ENCODE measurements around the gene CPXM2.

CPXM2 gene

DNA sequence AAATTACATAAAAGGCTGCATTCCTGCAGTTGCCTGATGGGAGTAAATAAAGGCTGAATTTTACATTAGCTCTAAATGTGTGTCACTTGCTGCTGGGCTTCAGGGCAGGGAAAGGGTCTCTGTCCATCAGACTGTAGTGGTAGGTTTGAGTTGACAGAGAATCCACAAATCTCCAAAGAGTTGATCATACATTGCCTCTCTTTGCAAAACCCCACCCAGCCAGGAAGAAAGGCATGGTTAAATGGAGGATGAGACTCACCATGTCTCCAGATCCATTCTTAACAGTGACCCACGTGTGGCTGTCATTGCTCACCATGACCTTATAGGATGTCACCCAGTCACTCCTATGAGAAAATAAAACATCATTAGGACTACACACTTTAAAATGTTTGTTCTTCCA is 92.8 kb downstream of the CPXM2 start:
- no peak for DNase-seq

DNA sequence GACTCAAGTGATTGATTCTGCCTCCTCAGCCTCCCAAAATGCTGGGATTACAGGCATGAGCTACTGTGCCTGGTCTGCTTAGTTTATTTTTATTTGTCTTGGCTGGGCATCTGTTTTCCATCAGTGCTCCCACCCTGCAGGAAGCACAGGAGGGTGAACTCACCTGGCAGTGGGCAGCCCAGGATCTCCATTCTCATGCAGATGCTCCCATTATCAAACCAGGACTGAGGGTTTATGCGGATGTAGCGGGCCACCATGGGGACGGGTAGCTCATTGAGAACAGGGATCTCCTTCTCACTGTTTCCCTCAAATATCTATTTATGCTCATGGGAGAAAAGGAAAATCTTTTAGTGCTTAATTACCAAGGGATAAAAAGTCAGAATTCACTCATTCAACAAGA is 93.8 kb downstream of the CPXM2 start:
- no peak for DNase-seq

DNA sequence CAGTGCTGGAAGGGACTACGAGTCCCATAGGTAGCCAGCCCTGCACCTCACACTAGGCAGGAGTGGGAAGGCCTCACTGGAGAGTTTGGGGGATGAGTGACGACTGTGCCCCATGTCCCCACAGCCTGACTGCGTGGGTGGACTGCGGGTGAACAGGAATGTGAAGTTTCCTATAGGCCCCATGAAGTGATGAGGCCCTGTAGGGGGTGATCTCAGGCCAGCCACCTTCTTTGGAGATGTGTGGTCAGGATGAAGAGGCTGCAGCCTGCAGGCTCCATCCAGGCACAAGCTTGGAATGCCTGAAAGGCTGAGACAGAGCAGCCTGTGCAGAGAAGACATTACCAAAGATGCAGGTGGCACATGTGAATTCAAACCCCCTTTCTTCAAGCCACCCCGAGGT is 94.9 kb downstream of the CPXM2 start:
- DNase-seq = no peak

DNA sequence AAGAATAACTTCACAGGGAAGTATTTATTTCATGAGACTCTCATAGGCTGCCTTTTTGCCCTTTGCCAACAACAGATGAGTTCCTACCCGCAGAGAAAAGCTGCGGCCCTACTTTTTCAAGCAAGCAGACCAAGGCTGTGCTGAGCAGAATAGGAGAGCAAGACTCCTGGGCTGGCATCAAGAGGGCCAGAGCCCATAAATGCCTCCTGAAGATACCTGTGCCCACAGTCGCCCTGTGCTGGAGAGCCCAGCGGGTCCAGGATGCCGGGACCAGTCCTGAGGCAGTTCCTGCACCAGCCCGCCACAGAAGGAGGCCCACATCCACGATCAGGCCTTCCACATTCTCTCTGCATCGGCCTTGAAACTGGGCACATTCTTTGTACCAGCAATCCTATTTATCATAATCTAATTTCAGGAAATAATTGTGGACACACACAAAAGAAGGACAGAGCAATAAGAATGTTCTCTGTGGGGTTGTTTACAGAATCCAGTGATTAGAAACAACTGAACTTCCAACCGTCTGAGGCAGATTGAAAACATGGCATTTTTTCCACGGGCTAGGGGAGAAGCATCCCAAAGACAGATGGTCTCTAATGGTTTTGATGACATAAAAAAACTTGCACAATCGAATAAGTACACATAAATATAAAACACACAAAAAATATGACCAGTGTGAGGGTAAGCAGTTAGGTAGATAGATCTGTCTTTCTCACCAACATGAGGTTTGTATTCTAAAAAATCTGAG is 95.6 kb downstream of the CPXM2 start:
- no peak for DNase-seq

- DNase-seq = no peak
Observed at GRCh38 chr10:123795196-123795780, 96.3 kb downstream of the CPXM2 start.

DNA sequence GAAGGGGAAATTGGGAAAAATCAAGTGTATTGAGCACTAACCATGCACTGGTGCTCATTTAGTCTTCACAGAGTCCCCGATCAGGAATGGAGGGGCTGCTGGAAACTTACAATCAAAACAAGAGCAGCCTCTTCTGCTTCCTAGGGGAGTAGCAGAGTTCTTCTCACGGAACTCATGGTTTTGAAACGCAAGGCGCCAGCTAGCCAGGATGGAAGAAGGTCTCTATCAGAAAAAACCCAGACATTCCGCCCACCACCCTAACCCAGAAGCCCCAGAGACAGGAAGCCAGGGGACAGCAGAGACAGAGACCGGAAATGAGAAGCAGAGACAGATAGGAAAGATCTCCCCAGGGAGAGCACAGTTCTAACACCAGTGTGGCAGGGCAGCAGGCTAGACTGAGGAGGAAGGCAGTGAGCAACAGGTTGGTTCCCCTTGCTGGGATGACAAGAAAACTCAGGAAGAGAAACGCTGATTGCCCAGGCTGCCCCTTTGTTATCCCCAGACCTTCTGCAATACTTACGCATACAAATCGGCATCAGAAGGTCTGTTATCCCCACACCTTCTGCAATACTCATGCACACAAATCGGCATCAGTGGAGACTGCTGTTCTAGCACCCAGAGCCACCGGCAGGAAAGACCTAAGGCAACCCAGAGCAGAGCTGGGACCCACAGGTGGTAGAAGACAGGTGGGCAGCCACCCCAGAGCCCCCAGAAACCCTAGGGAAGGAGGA is 99.2 kb downstream of the CPXM2 start:
- no peak for DNase-seq

DNA sequence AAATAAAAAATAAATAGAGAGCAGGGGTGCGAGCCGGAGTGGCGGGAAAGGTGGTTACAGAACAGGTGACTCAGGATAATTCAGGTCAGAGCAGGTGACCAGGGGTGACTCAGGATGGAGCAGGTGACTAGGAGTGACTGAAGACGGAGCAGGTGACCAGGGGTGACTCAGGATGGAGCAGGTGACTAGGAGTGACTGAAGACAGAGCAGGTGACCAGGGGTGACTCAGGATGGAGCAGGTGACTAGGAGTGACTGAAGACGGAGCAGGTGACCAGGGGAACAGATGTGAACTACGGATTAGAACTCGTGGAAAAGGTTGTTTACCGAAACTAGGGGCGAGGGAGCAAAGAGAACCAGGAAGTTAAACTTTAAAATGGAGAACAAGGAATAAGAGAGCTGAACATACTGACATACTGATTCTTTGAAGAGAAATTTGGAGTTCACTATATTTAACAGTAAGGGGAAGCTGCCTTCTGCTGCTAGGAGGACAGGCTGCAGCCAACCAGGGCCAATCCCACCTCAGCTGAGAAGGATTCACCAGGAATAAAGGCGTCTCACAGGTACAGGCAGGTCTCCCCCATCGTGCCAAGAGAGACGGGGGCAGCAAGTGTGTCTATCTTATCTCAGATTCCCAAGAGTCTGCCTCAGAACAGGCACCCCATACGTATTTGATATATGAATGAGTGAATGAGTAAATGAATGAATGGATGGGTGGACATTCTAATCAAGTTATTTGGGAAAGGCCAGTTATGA is 101.3 kb downstream of the CPXM2 start:
- DNase-seq = no peak

GRCh38 chr10:123788981-123789380 is 102.6 kb downstream of the CPXM2 start:
- DNase-seq = no peak

DNA sequence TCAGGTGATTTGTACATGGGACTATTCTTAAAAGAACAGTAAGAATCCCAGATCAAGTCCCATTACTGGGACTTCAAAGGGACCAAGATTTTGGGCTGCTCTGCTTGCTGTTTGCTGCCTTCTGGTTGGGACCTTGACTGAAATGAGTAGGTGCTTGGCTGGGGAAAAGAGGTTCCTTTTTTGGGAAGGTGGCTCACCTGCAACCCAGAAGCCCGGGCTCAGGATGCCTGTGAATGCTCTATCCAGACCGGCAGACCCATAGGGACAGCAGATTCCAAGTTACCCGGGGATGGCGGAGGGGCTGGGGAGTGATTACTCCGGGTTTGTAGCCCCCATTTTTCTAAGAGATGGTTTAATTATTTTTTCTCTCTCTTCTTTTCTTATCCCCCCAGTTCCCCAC is 104.0 kb downstream of the CPXM2 start:
- no peak for DNase-seq

GRCh38 chr10:123786896-123787295 is 104.7 kb downstream of the CPXM2 start:
- DNase-seq = no peak

GRCh38 chr10:123786306-123786705 is 105.3 kb downstream of the CPXM2 start:
- DNase-seq = no peak

- DNase-seq = no peak
Observed at GRCh38 chr10:123784646-123785045, 107.0 kb downstream of the CPXM2 start.

DNA sequence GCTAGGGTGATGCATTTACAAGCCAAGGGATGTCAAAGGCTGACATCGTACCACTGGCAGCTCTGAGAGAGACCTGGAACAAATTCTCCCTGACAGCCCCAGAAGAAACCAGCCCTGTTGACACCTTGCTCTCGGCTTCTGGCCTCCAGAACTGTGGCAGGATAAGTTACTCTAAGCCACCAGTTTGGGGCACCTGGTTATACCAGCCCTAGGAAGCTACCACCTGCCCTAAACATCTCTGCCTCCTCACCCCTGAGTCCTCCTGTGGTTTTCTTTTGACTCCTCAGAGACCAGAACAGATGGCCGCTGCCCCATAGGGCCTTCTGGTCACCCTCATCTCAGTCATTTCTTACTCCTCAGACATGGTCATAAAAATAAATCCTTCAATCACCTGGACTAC is 107.4 kb downstream of the CPXM2 start:
- no peak for DNase-seq

- no peak for DNase-seq
Observed at GRCh38 chr10:123783296-123783695, 108.3 kb downstream of the CPXM2 start.

DNA sequence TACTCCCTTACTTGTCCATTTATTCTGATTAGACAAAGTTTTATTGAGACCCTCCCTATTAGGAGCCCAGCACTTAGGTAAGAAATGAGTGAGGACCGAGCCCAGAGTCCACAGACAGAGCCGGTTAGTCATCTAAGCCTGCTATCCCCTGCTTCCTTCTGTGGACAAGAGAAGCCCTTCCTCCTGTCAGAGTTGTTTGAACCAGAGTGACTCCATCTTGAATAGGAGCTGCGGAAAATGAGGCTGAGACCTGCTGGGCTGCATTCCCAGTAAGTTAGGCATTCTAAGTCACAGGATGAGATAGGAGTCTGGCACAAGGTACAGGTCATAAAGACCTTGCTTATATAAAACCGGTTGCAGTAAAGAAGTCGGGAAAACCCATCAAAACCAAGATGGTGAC is 109.1 kb downstream of the CPXM2 start:
- DNase-seq = no peak

- no peak for DNase-seq
Observed at GRCh38 chr10:123781956-123782500, 109.6 kb downstream of the CPXM2 start.

DNA sequence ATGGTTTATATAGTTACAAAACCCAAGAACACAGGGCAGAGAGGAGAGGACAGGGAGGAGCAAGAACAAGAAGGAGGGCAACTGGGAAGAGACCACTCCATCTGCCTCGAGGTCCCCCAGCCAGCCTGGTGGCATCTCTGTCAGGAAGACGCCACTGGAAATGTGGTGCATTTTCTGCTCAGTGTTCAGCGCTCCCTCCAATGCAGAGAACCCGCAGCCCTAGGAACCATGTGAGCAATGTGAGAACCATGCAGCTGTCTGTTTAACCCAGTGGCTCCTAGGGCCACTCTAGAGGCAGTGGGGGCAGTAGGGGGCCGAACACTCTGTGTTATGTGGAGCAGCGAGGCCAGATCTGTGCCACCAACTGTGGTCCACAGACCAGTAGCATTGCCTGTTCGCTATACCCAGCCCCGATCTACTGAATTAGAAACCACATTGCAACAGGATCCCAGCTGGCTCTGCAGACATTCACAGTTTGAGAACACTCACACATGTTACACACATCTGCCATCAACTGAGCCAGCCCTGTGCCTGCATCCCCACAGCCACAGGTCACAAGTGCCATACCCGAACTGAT is 110.2 kb downstream of the CPXM2 start:
- DNase-seq = no peak

GRCh38 chr10:123778719-123779517 is 112.7 kb downstream of the CPXM2 start:
- DNase-seq = no peak

DNA sequence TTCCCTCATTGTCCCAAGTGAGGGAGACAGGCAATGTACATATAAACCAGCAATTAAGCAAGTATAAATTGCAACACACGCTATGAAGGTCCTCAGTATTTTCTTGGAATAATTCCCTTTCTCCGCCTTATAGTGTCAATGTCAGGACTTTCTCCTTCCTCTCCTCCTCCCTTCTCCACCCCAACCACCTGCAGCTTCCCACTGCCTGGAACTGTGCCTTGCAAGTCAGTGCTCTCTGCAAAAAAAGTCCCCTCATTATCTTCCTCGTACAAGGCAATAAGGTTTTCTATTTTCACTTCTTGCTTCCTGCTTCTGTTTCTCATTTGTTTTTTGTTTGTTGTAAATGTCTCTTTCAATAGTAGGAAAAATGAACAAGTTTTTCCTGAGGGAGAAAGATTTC is 113.7 kb downstream of the CPXM2 start:
- no peak for DNase-seq

DNA sequence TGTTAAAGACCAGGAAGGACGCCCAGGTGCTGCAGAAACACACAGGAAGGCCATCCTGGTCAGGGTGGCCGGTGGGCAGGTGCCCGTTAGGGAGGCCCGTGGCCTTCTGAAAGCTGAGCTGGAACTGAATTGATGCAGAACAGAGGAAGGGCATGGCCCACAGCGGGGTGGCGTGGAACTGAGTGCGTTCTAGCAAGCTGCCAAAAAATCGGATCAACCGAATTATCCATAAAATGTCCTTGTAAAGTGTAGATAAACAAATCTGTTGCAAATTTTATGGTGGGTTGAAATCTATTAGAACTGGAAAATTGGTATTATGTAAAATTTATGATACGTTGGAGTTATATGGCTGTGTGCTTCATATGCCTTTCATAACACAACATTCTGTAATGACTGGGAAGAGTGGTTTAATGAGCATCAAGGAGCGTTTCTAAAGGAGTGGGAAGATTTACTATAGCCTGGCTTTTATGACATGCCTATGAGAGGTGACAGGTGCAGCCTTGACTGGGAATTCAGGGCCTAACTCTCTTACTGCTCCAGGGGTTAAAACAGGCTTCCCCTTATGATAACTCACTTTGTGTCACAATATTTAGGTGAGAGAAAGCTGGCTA is 117.4 kb downstream of the CPXM2 start:
- no peak for DNase-seq
